BE2C (cell line): ENCODE data around the gene HS3ST4.

Experiments used
- DNase-seq: peaks from one replicate; pipeline ENCODE4 v3.0.0-alpha.2; 2020
- H3K27me3 ChIP-seq: fragments of 250-450 bp; sonication (Bioruptor Pico); 2 replicates; pipeline ENCODE4 v1.5.1; 2020; ENCODE audit warnings: mild to moderate bottlenecking
- H3K36me3 ChIP-seq: fragments of 250-450 bp; sonication (Bioruptor Pico); 2 replicates; pipeline ENCODE4 v1.5.1; 2020; ENCODE audit warnings: mild to moderate bottlenecking
- H3K4me1 ChIP-seq: fragments of 250-450 bp; sonication (Bioruptor Pico); 2 replicates; pipeline ENCODE4 v1.5.1; 2020
- H3K4me3 ChIP-seq: 2 replicates; pipeline ENCODE4 v1.5.1; 2011; ENCODE audit warnings: low read depth, low read length
- H3K9me3 ChIP-seq: fragments of 250-450 bp; sonication (Bioruptor Pico); 2 replicates; pipeline ENCODE4 v1.5.1; 2020
- TF ChIP-seq, protein P1 (sequence below): IDR thresholded peaks from 2 replicates; pipeline ENCODE4 v1.5.1; 2012; ENCODE audit warnings: mild to moderate bottlenecking, low read depth, low read length

The HS3ST4 gene

DNA sequence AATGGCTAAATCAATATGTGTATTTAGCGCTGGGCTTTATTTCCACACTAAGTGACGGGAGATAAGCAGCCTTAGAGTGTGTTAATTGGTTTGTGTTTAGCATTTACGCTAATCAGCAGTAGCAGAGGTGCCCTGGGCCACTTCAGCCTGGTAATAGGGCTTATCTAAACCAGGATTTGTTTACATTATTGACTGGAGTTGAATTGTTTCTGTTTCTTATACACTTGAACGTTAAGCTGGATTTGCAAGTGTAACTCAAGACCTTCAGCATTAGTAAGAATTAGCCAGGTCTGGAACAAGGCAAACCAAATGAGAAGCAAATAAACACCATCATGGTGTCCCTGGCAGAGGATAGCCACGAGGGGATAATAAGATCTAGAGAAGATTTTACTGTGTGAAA is 313.6 kb downstream of the HS3ST4 start:
- no peaks in the 10 kb centered on the region for H3K9me3 ChIP-seq

DNA sequence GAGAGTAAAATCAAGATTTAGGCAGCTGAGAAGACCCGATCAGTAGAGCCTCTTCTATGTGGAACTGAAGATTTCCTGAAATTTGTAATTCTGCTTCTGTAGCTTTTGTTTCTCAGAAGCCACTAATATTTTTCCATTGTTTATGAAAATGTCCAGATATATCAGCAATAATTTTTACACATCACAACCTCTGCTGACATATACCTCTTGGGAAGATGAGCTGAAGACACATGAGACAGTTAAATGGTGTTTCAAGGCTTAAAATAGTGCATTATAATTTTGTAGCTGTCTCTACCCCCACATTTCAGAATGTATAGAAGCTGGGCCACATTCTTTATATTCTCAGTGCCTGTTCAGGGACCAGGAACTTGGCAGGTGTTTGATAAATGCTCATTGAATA is 320.6 kb downstream of the HS3ST4 start:
- no peaks in the 10 kb centered on the region for H3K36me3 ChIP-seq
- TF ChIP-seq, protein P1, sequence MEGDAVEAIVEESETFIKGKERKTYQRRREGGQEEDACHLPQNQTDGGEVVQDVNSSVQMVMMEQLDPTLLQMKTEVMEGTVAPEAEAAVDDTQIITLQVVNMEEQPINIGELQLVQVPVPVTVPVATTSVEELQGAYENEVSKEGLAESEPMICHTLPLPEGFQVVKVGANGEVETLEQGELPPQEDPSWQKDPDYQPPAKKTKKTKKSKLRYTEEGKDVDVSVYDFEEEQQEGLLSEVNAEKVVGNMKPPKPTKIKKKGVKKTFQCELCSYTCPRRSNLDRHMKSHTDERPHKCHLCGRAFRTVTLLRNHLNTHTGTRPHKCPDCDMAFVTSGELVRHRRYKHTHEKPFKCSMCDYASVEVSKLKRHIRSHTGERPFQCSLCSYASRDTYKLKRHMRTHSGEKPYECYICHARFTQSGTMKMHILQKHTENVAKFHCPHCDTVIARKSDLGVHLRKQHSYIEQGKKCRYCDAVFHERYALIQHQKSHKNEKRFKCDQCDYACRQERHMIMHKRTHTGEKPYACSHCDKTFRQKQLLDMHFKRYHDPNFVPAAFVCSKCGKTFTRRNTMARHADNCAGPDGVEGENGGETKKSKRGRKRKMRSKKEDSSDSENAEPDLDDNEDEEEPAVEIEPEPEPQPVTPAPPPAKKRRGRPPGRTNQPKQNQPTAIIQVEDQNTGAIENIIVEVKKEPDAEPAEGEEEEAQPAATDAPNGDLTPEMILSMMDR: no peak
- no peak for DNase-seq
- H3K4me1 ChIP-seq: no peaks in the 10 kb centered on the region
- H3K4me3 ChIP-seq: no peak overlapping the region
- H3K9me3 ChIP-seq: no peaks in the 10 kb centered on the region
- no peaks in the 10 kb centered on the region for H3K27me3 ChIP-seq

More for the DNA sequence above, 313.6 kb downstream of the HS3ST4 start:
- Histone ChIP-seq H3K36me3 (no peaks in the 10 kb centered on the region), H3K27me3 (no peaks in the 10 kb centered on the region), H3K4me3 (no peak overlapping the region), H3K4me1 (no peaks in the 10 kb centered on the region)
- DNase-seq: no peak
- TF ChIP-seq, protein P1: no peak

DNA sequence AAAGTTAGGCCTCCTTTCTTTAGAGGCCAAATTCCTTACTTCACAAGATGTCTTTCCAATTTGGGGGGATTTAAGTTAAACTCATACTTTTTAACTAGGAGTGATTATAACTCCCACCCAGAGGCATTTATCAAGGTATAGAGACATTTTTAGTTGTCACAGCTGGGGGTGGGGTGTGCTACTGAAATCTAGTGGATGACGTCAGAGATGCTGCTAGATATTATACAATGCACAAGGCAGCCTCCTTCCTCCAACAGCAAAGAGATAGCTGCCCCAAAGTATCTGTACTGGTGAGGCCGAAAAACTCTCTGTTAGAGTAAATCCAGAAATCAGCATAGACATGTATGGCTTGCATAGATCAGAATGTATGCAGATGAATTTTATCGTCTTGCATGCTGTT is 324.0 kb downstream of the HS3ST4 start:
- Histone ChIP-seq H3K4me3 (no peak overlapping the region), H3K27me3 (no peaks in the 10 kb centered on the region), H3K4me1 (no peaks in the 10 kb centered on the region), H3K36me3 (no peaks in the 10 kb centered on the region), H3K9me3 (no peaks in the 10 kb centered on the region)
- TF ChIP-seq, protein P1: no peak
- no peak for DNase-seq

DNA sequence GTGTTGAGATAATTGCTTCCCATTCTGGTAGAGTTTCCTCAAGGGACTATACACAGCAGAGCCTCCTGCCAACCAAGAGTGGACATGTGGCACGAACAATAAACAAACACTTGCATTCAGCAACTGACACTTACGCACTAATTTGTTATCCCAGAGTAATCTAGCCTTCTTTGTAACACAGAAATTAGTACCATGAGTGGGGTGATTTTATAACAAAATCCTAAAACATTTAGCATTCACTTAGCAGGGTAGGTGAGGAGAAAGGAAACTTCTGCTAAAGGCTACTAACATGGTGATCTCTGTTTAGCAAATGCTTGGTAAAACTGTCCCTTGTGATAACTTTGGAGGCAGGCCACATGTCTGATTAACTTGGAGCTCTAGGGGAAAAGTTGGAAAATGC is 325.2 kb downstream of the HS3ST4 start:
- Histone ChIP-seq H3K4me1 (no peaks in the 10 kb centered on the region), H3K9me3 (no peaks in the 10 kb centered on the region), H3K36me3 (no peaks in the 10 kb centered on the region), H3K27me3 (no peaks in the 10 kb centered on the region), H3K4me3 (no peak overlapping the region)
- TF ChIP-seq, protein P1: no peak
- DNase-seq: no peak

DNA sequence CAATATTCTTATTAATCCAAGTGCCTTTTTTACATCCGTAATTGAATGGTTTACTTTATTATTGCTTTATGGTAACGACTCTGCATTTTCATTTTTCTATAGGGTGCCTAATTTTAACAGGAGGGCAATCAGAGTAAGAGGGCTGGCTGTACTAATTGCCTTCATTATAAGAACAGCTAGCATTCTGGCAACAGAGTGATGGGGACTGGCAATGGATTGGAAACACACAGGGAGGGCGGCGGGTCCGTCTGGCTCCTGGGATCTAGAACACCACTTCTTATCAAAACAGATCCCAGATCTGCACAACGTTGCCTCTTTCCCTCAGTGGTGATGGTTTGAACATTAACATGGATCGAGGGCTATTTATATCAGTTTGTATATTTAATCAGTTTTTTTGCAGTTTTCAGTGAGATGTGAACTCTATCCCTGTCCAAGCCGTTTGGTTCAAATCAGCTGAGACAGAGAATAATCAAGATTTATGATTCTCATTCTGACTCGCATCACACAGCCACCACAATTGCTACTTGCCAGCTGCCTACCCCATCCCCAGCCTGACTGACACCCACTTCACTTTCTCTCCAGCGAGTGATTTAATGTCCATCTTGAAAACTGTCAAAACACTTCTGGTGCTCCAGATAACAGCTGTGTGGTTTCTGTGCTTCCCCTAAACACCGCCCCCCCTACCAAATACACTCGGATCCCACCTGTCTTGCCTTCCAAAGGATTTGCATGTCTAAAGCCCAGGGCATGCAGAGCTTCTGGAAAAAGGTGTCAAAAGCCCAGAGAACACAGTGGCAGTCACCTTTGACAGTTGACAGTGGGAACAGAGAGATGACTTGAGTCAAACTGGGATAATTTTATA is 327.9 kb downstream of the HS3ST4 start:
- Histone ChIP-seq H3K36me3 (no peaks in the 10 kb centered on the region), H3K4me1 (no peaks in the 10 kb centered on the region), H3K27me3 (no peaks in the 10 kb centered on the region), H3K4me3 (no peak overlapping the region), H3K9me3 (no peaks in the 10 kb centered on the region)
- TF ChIP-seq, protein P1: no peak
- no peak for DNase-seq

DNA sequence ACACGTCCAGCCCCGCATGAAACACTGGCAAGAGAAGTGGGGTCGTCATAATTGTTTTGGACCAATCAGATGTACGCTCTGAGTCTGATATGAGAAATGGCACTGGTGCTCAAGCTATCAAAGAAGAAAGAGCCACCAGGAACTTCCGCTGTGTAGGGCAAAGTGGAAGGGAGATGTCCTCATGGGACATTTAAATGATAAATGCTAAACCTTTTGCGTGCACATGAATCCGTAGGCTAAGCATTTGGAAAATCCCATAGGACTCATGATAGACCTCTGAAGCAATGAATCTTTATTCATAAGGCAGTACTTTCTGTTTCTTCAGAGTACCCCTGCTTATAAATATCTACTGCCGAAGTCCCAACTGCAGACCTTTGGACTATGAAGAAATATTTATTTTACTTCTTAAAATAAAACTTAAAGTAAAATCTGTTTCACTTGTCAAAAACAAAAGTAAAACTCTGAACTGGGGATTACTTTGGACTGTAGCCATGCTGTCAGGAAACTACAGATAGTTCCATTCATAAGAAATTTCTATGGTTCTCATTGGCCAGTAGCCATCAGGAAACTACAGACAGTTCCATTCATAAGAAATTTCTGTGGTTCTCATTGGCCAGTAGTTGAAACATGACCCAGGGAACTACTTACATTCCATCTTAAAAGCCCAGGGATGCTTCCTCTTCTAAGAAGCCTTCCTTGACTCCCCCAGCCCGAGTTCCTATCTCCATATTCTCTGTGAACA is 335.1 kb downstream of the HS3ST4 start:
- TF ChIP-seq, protein P1: no peak
- no peak overlapping the region for H3K4me3 ChIP-seq
- H3K36me3 ChIP-seq: no peaks in the 10 kb centered on the region
- H3K4me1 ChIP-seq: no peaks in the 10 kb centered on the region
- no peaks in the 10 kb centered on the region; the same call in 1 of the 2 replicates for H3K9me3 ChIP-seq
- no peak for DNase-seq
- no peaks in the 10 kb centered on the region for H3K27me3 ChIP-seq
